ENCODE results near the gene KCNQ1. TPM values are rescaled to one million over a fixed set of nuclear protein-coding genes. Genes with fewer than 3 reads are reported as not detected.

The KCNQ1 gene
- total RNA-seq, 1 donor from 2014 or later, result 0.16 TPM

- Mint-ChIP-seq H3K4me3 (ENCODE audit: unreplicated experiment) (no peak overlapping the region), H3K27ac (ENCODE audit: unreplicated experiment) (no peak overlapping the region), H3K9me3 (ENCODE audit: unreplicated experiment) (peaks cover 6% of the 10 kb centered on the region), H3K27me3 (ENCODE audit: unreplicated experiment) (peaks cover 34% of the 10 kb centered on the region), H3K36me3 (ENCODE audit: unreplicated experiment) (no peaks in the 10 kb centered on the region), H3K4me1 (ENCODE audit: unreplicated experiment) (no peaks in the 10 kb centered on the region)
- no peak for TF ChIP-seq CTCF (IDR thresholded peaks at IDR 0.05)
- no peak for DNase-seq (ENCODE audit: extremely low spot score, unreplicated experiment)
Observed at GRCh38 chr11:2459796-2460531, 15.2 kb downstream of the KCNQ1 start.

GRCh38 chr11:2460540-2461252, 15.9 kb downstream of the KCNQ1 start:
- Mint-ChIP-seq H3K9me3 (ENCODE audit: unreplicated experiment) (peaks cover under 1% of the 10 kb centered on the region), H3K36me3 (ENCODE audit: unreplicated experiment) (no peaks in the 10 kb centered on the region), H3K4me3 (ENCODE audit: unreplicated experiment) (no peak overlapping the region), H3K4me1 (ENCODE audit: unreplicated experiment) (no peaks in the 10 kb centered on the region), H3K27ac (ENCODE audit: unreplicated experiment) (no peak overlapping the region), H3K27me3 (ENCODE audit: unreplicated experiment) (peaks cover 28% of the 10 kb centered on the region)
- no peak for TF ChIP-seq CTCF (IDR thresholded peaks at IDR 0.05)
- DNase-seq (ENCODE audit: extremely low spot score, unreplicated experiment), result no peak

GRCh38 chr11:2461253-2461955, 16.6 kb downstream of the KCNQ1 start:
- no peak overlapping the region for H3K4me3 Mint-ChIP-seq (ENCODE audit: unreplicated experiment)
- no peaks in the 10 kb centered on the region for H3K9me3 Mint-ChIP-seq (ENCODE audit: unreplicated experiment)
- H3K27ac Mint-ChIP-seq (ENCODE audit: unreplicated experiment), result no peak overlapping the region
- DNase-seq (ENCODE audit: extremely low spot score, unreplicated experiment), result no peak
- H3K36me3 Mint-ChIP-seq (ENCODE audit: unreplicated experiment), result no peaks in the 10 kb centered on the region
- H3K4me1 Mint-ChIP-seq (ENCODE audit: unreplicated experiment), result no peaks in the 10 kb centered on the region
- TF ChIP-seq CTCF (IDR thresholded peaks at IDR 0.05), result no peak
- H3K27me3 Mint-ChIP-seq (ENCODE audit: unreplicated experiment), result peaks cover 22% of the 10 kb centered on the region

- H3K27ac Mint-ChIP-seq (ENCODE audit: unreplicated experiment), result no peak overlapping the region
- H3K4me3 Mint-ChIP-seq (ENCODE audit: unreplicated experiment), result no peak overlapping the region
- H3K27me3 Mint-ChIP-seq (ENCODE audit: unreplicated experiment), result peaks cover 19% of the 10 kb centered on the region
- TF ChIP-seq CTCF (IDR thresholded peaks at IDR 0.05), result no peak
- H3K36me3 Mint-ChIP-seq (ENCODE audit: unreplicated experiment), result no peaks in the 10 kb centered on the region
- no peaks in the 10 kb centered on the region for H3K4me1 Mint-ChIP-seq (ENCODE audit: unreplicated experiment)
- no peaks in the 10 kb centered on the region for H3K9me3 Mint-ChIP-seq (ENCODE audit: unreplicated experiment)
- DNase-seq (ENCODE audit: extremely low spot score, unreplicated experiment), result no peak
Observed at GRCh38 chr11:2461956-2462542, 17.2 kb downstream of the KCNQ1 start.

Measured in osteocyte (in vitro differentiated cells).